Parathyroid adenoma (tissue), 2 donors: ENCODE data around the gene MVB12B.

Experiments
- H2AFZ ChIP-seq: fragments of 300-600 bp; sonication (generic); one replicate; pipeline ENCODE4 v1.7.0; 2017; ENCODE audit warnings: antibody characterized with exemption, mild to moderate bottlenecking
- H3K27ac ChIP-seq: fragments of 300-600 bp; sonication (generic); one replicate; pipeline ENCODE4 v1.7.0; 2017
- H3K27me3 ChIP-seq: fragments of 300-600 bp; sonication (generic); one replicate; pipeline ENCODE4 v1.7.0; 2017; ENCODE audit warnings: low read length; ENCODE audit not compliant: control insufficient read depth, insufficient read depth
- H3K36me3 ChIP-seq: fragments of 300-600 bp; sonication (generic); one replicate; pipeline ENCODE4 v1.7.0; 2017; ENCODE audit warnings: low read length; ENCODE audit not compliant: control insufficient read depth, insufficient read depth
- H3K4me1 ChIP-seq: fragments of 300-600 bp; sonication (generic); one replicate; pipeline ENCODE4 v1.7.0; 2017; ENCODE audit warnings: control low read depth
- H3K4me2 ChIP-seq: fragments of 300-600 bp; sonication (generic); one replicate; pipeline ENCODE4 v1.7.0; 2017; ENCODE audit warnings: low read length
- H3K4me3 ChIP-seq: fragments of 300-600 bp; sonication (generic); one replicate; pipeline ENCODE4 v1.7.0; 2017; ENCODE audit warnings: low read depth, low read length
- H3K79me2 ChIP-seq: fragments of 300-600 bp; sonication (generic); one replicate; pipeline ENCODE4 v1.7.0; 2017; ENCODE audit warnings: control low read depth
- H3K9ac ChIP-seq: fragments of 300-600 bp; sonication (generic); one replicate; pipeline ENCODE4 v1.7.0; 2017; ENCODE audit warnings: mild to moderate bottlenecking
- H3K9me3 ChIP-seq: fragments of 300-600 bp; sonication (generic); one replicate; pipeline ENCODE4 v1.7.0; 2017; ENCODE audit warnings: low read length; ENCODE audit not compliant: control insufficient read depth
- TF ChIP-seq, protein P1 (sequence below): fragments of 300-600 bp; sonication (generic); IDR thresholded peaks from one replicate; pipeline ENCODE4 v1.7.0; 2017; ENCODE audit warnings: antibody characterized with exemption, mild to moderate bottlenecking
- donor health status: primary hyperparathyroidism.

The MVB12B gene

DNA sequence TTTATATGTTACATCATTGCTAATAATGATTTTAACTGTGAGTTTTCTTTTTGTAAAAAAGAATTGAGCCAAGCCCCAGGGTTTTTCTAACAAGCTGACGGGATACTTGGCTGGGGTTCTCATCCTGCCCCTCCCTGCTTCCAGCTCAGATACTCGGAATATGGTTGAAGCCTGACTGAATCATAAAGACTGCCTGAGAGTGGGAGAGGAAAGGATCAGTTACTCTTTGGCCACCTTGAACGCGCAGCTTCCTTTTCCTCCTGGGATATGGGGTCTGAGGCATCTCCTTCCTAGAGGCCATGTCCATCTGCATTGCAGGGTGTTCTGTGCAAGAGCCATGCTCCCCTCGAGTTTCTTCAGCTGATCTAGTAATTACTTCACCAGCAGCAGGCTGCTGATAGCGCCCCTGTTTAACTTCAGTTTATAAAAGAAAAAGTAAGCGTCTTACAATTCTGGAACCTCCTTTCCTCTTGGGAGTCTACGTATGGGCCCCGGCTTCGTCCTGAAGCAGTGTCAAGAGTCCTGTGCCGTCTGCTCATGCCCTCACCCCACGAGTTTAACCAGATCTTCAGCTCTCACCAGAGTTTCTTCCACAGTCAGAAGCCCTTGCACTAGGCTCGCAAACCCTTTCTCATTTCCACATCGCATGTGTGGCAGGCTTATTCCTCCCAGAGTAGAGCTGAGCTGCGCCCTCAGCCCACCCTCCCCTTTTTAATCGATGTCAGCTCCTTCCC, 130.0 kb downstream of the MVB12B start:
- Histone ChIP-seq H3K27me3 (no peaks in the 10 kb centered on the region), H3K9ac (no peak overlapping the region), H2AFZ (no peak overlapping the region), H3K4me2 (no peak overlapping the region), H3K27ac (no peak overlapping the region), H3K36me3 (no peaks in the 10 kb centered on the region), H3K9me3 (no peaks in the 10 kb centered on the region), H3K4me3 (no peak overlapping the region), H3K79me2 (no peaks in the 10 kb centered on the region), H3K4me1 (no peaks in the 10 kb centered on the region)
- TF ChIP-seq, protein P1, sequence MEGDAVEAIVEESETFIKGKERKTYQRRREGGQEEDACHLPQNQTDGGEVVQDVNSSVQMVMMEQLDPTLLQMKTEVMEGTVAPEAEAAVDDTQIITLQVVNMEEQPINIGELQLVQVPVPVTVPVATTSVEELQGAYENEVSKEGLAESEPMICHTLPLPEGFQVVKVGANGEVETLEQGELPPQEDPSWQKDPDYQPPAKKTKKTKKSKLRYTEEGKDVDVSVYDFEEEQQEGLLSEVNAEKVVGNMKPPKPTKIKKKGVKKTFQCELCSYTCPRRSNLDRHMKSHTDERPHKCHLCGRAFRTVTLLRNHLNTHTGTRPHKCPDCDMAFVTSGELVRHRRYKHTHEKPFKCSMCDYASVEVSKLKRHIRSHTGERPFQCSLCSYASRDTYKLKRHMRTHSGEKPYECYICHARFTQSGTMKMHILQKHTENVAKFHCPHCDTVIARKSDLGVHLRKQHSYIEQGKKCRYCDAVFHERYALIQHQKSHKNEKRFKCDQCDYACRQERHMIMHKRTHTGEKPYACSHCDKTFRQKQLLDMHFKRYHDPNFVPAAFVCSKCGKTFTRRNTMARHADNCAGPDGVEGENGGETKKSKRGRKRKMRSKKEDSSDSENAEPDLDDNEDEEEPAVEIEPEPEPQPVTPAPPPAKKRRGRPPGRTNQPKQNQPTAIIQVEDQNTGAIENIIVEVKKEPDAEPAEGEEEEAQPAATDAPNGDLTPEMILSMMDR: no peak

DNA sequence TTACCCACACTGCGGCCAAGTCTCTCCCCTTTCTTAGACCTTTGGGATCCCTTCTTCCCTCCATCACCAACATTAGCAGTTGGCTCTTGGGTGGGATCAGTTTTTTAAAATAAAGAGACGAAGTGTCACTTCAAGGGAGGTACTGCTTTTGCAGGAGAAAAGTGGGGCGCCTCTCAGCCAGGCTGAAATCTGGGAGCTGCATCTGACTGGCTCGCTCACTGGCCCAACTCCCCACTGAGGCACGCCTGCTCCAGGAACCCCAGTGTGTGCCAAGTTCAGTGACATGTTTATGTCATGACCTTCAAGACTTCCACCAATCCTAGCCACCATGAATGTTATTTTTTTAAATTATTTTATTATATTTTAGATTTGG, 130.5 kb downstream of the MVB12B start:
- Histone ChIP-seq H3K79me2 (no peaks in the 10 kb centered on the region), H3K27ac (no peak overlapping the region)

DNA sequence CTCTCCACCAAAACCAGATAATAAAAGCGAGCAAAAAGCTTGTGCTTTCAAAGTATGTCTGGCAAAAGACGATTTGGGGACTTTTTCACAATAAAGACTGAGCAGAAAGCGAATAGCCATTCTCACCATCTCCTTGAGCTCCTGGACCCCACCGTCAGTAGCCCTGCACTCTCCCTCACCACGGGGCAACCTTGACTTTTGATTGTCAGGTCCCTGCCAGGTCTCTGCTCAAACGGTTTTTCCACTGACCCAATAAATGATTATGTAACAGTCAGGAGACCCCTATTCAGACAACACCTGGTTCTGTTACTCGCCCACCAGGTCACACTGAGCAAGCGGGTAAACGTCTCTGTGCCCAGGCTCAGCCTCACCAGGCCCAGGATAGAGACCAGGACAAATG, 131.3 kb downstream of the MVB12B start:
- H3K36me3 ChIP-seq: no peaks in the 10 kb centered on the region
- no peak overlapping the region for H3K4me3 ChIP-seq
- H3K27me3 ChIP-seq: no peaks in the 10 kb centered on the region
- no peak overlapping the region for H2AFZ ChIP-seq
- H3K4me1 ChIP-seq: no peaks in the 10 kb centered on the region
- no peaks in the 10 kb centered on the region for H3K9me3 ChIP-seq
- no peak overlapping the region for H3K9ac ChIP-seq
- TF ChIP-seq, protein P1: no peak
- no peaks in the 10 kb centered on the region for H3K79me2 ChIP-seq
- no peak overlapping the region for H3K27ac ChIP-seq
- H3K4me2 ChIP-seq: no peak overlapping the region

More for the DNA sequence above, 130.5 kb downstream of the MVB12B start:
- Histone ChIP-seq H3K9ac (no peak overlapping the region), H2AFZ (no peak overlapping the region), H3K36me3 (no peaks in the 10 kb centered on the region), H3K9me3 (no peaks in the 10 kb centered on the region), H3K4me3 (no peak overlapping the region), H3K27me3 (no peaks in the 10 kb centered on the region), H3K4me2 (no peak overlapping the region), H3K4me1 (no peaks in the 10 kb centered on the region)
- TF ChIP-seq, protein P1: no peak

DNA sequence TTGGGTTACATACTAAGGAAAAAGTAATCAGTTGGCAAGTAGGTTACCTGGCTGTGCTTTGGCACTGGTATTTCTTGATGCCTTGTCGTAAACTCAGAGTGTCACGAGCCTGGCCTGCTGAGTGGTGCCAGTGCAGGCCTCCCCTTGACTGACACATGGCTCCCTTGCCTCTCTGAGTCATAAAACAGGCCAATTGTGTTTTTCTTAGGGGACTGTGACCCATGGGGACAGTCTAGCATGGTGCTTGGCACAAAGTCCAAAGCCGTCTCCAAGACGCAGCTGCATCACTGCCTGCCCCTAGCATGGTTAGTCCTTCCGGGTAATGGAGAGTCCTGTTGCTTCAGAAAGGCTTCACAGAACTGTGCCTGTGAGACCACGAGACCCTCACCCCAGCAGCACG, 132.5 kb downstream of the MVB12B start:
- no peak overlapping the region for H2AFZ ChIP-seq
- H3K9me3 ChIP-seq: no peaks in the 10 kb centered on the region
- H3K4me3 ChIP-seq: no peak overlapping the region
- TF ChIP-seq, protein P1: no peak
- H3K4me2 ChIP-seq: no peak overlapping the region
- H3K36me3 ChIP-seq: no peaks in the 10 kb centered on the region
- no peak overlapping the region for H3K9ac ChIP-seq
- no peak overlapping the region for H3K27ac ChIP-seq
- H3K27me3 ChIP-seq: no peaks in the 10 kb centered on the region
- H3K79me2 ChIP-seq: no peaks in the 10 kb centered on the region
- H3K4me1 ChIP-seq: no peaks in the 10 kb centered on the region

DNA sequence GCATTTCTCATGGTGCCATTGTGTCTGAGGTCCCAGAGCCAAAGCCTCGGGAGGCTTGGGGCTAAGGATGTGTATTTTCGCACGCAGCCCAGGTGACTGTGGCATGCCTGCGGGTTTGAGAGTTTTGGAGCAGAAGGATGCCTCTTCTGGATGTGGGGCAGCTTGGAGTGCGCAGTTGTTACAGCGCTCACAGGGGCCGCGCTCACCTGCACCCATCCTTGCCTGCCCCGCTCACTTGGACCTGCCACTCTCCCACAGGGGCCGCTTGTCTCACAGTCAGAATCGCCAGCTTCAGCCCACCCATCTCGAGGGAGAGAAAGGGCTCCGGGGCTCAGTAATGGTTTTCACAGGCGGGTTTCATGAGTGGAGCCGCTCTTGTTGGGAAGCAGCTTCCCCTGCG, 132.9 kb downstream of the MVB12B start:
- no peaks in the 10 kb centered on the region for H3K9me3 ChIP-seq
- no peak overlapping the region for H3K4me2 ChIP-seq
- H3K4me1 ChIP-seq: no peaks in the 10 kb centered on the region
- no peaks in the 10 kb centered on the region for H3K36me3 ChIP-seq
- H3K4me3 ChIP-seq: no peak overlapping the region
- no peaks in the 10 kb centered on the region for H3K79me2 ChIP-seq
- H3K27ac ChIP-seq: no peak overlapping the region
- TF ChIP-seq, protein P1: no peak
- no peak overlapping the region for H3K9ac ChIP-seq
- no peak overlapping the region for H2AFZ ChIP-seq
- no peaks in the 10 kb centered on the region for H3K27me3 ChIP-seq
